ENCODE data around the gene TTC33.
"Not testable (repeated sequence)": the region's sequence is repeated elsewhere in the genome, so short reads cannot be mapped to it uniquely, and the experiment has no call there.

Gene TTC33

GRCh38 chr5:40787986-40788385, 32.2 kb upstream of the TTC33 start:
- no peaks in the 10 kb centered on the region for H3K27me3 ChIP-seq (ENCODE audit: low read depth, low read length)
- TF ChIP-seq EZH2phosphoT487 (IDR thresholded peaks at IDR 0.05; ENCODE audit: low read depth) (no peak), CTCF (IDR thresholded peaks at IDR 0.05; ENCODE audit: low read depth, low read length) (no peak)
- peaks cover 7% of the 10 kb centered on the region for H3K36me3 ChIP-seq (replicated peaks; ENCODE audit: low read depth, low read length)
- H3K4me1 ChIP-seq (ENCODE audit: low read length): peaks cover 9% of the 10 kb centered on the region
- no peak overlapping the region for H3K27ac ChIP-seq (ENCODE audit: low read length)
- H4K20me1 ChIP-seq (ENCODE audit: insufficient read depth, low read length): peaks cover 4% of the 10 kb centered on the region
- no peaks in the 10 kb centered on the region for H3K9me3 ChIP-seq (ENCODE audit: insufficient read depth, low read length)
- H3K79me2 ChIP-seq (ENCODE audit: low read length): peaks cover 89% of the 10 kb centered on the region
- H3K4me2 ChIP-seq (ENCODE audit: low read length): no peak overlapping the region
- no peak overlapping the region for H3K4me3 ChIP-seq (ENCODE audit: low read length)
- no peak overlapping the region for H2AFZ ChIP-seq (ENCODE audit: low read depth, low read length)
- H3K9ac ChIP-seq (ENCODE audit: low read length): no peak overlapping the region

GRCh38 chr5:40786664-40787063, 30.9 kb upstream of the TTC33 start:
- H2AFZ ChIP-seq (ENCODE audit: low read depth, low read length); H4K20me1 ChIP-seq (ENCODE audit: insufficient read depth, low read length); H3K4me3 ChIP-seq (ENCODE audit: low read length); H3K9ac ChIP-seq (ENCODE audit: low read length); H3K4me2 ChIP-seq (ENCODE audit: low read length); H3K9me3 ChIP-seq (ENCODE audit: insufficient read depth, low read length); H3K4me1 ChIP-seq (ENCODE audit: low read length); H3K27ac ChIP-seq (ENCODE audit: low read length); H3K36me3 ChIP-seq (replicated peaks; ENCODE audit: low read depth, low read length); H3K27me3 ChIP-seq (ENCODE audit: low read depth, low read length): not testable (repeated sequence)
- peaks cover 91% of the 10 kb centered on the region for H3K79me2 ChIP-seq (ENCODE audit: low read length)

- H3K36me3 ChIP-seq (replicated peaks; ENCODE audit: low read depth, low read length): peaks cover 7% of the 10 kb centered on the region
- H3K27me3 ChIP-seq (ENCODE audit: low read depth, low read length): no peaks in the 10 kb centered on the region
- no peak overlapping the region for H3K4me2 ChIP-seq (ENCODE audit: low read length)
- no peak overlapping the region for H2AFZ ChIP-seq (ENCODE audit: low read depth, low read length)
- H3K27ac ChIP-seq (ENCODE audit: low read length): no peak overlapping the region
- peaks cover 6% of the 10 kb centered on the region for H4K20me1 ChIP-seq (ENCODE audit: insufficient read depth, low read length)
- H3K79me2 ChIP-seq (ENCODE audit: low read length): peaks cover 92% of the 10 kb centered on the region
- no peak overlapping the region for H3K9ac ChIP-seq (ENCODE audit: low read length)
- H3K4me1 ChIP-seq (ENCODE audit: low read length): no peaks in the 10 kb centered on the region
- H3K4me3 ChIP-seq (ENCODE audit: low read length): no peak overlapping the region
- TF ChIP-seq CTCF (IDR thresholded peaks at IDR 0.05; ENCODE audit: low read depth, low read length) (no peak), EZH2phosphoT487 (IDR thresholded peaks at IDR 0.05; ENCODE audit: low read depth) (no peak)
- H3K9me3 ChIP-seq (ENCODE audit: insufficient read depth, low read length): no peaks in the 10 kb centered on the region
Observed at GRCh38 chr5:40784916-40785315, 29.2 kb upstream of the TTC33 start.

- H3K27me3 ChIP-seq (ENCODE audit: low read depth, low read length): no peaks in the 10 kb centered on the region
- H3K27ac ChIP-seq (ENCODE audit: low read length): no peak overlapping the region
- no peak overlapping the region for H3K4me2 ChIP-seq (ENCODE audit: low read length)
- no peaks in the 10 kb centered on the region for H3K4me1 ChIP-seq (ENCODE audit: low read length)
- H3K9me3 ChIP-seq (ENCODE audit: insufficient read depth, low read length): no peaks in the 10 kb centered on the region
- TF ChIP-seq CTCF (IDR thresholded peaks at IDR 0.05; ENCODE audit: low read depth, low read length) (no peak), EZH2phosphoT487 (IDR thresholded peaks at IDR 0.05; ENCODE audit: low read depth) (no peak)
- H3K9ac ChIP-seq (ENCODE audit: low read length): no peak overlapping the region
- peaks cover 95% of the 10 kb centered on the region for H3K79me2 ChIP-seq (ENCODE audit: low read length)
- peaks cover 7% of the 10 kb centered on the region for H3K36me3 ChIP-seq (replicated peaks; ENCODE audit: low read depth, low read length)
- no peak overlapping the region for H3K4me3 ChIP-seq (ENCODE audit: low read length)
- H2AFZ ChIP-seq (ENCODE audit: low read depth, low read length): no peak overlapping the region
- peaks cover 6% of the 10 kb centered on the region for H4K20me1 ChIP-seq (ENCODE audit: insufficient read depth, low read length)
Observed at GRCh38 chr5:40784027-40784653, 28.4 kb upstream of the TTC33 start.

All from OCI-LY3 (cell line).